Measurements from ENCODE around the gene STX18.

STX18 gene

GRCh38 chr4:4415806-4416805, 125.7 kb downstream of the STX18 start:
- no peak for DNase-seq

GRCh38 chr4:4415107-4415805, 126.6 kb downstream of the STX18 start:
- no peak for DNase-seq

- no peak for DNase-seq
Observed at GRCh38 chr4:4413806-4414205, 128.0 kb downstream of the STX18 start.

GRCh38 chr4:4413373-4413725, 128.5 kb downstream of the STX18 start:
- DNase-seq, result no peak

- DNase-seq, result no peak
Observed at GRCh38 chr4:4412641-4413372, 129.0 kb downstream of the STX18 start.

- no peak for DNase-seq
Observed at GRCh38 chr4:4411906-4412305, 129.9 kb downstream of the STX18 start.

GRCh38 chr4:4410271-4410670, 131.6 kb downstream of the STX18 start:
- no peak for DNase-seq

- no peak for DNase-seq
Observed at GRCh38 chr4:4409416-4410115, 132.3 kb downstream of the STX18 start.

GRCh38 chr4:4408576-4409335, 133.1 kb downstream of the STX18 start:
- DNase-seq, result no peak

GRCh38 chr4:4408132-4408523, 133.7 kb downstream of the STX18 start:
- DNase-seq, result no peak

GRCh38 chr4:4407299-4408131, 134.3 kb downstream of the STX18 start:
- DNase-seq, result no peak

- DNase-seq, result no peak
Observed at GRCh38 chr4:4406455-4407298, 135.2 kb downstream of the STX18 start.

GRCh38 chr4:4405358-4405962, 136.4 kb downstream of the STX18 start:
- no peak for DNase-seq

GRCh38 chr4:4402966-4403365, 138.9 kb downstream of the STX18 start:
- no peak for DNase-seq

GRCh38 chr4:4401036-4401435, 140.8 kb downstream of the STX18 start:
- no peak for DNase-seq

GRCh38 chr4:4398430-4398829, 143.4 kb downstream of the STX18 start:
- no peak for DNase-seq

GRCh38 chr4:4397441-4397819, 144.4 kb downstream of the STX18 start:
- DNase-seq, result no peak

- DNase-seq, result no peak
Observed at GRCh38 chr4:4396628-4397440, 145.0 kb downstream of the STX18 start.

Data from activated CD8-positive, alpha-beta memory T cell treated with anti-CD3 and anti-CD28 coated beads, Interleukin-2, amount 50 U/mL, for 4 hours (primary cell).